ENCODE data around the gene LRRC52. TPM values are rescaled to one million over a fixed set of nuclear protein-coding genes. Genes with fewer than 3 reads are reported as not detected.

LRRC52 gene
- total RNA-seq (2014; rRNA removed; shearing (Covaris generic)), result not detected in 2 replicates

GRCh38 chr1:165543532-165544438, at the start of gene LRRC52:
LRRC52 (plus strand) TSS chr1:165544000; CDS start chr1:165544297, 297 bp downstream.
- DNase-seq (ENCODE audit: low spot score), result peak; percentile 17

- no peak for DNase-seq (ENCODE audit: low spot score)
These were observed 48.6 kb upstream of the LRRC52 start for GRCh38 chr1:165494949-165495857.

GRCh38 chr1:165495858-165496205, 48.0 kb upstream of the LRRC52 start:
- no peak for DNase-seq (ENCODE audit: low spot score)

- DNase-seq (ENCODE audit: low spot score), result no peak
These were observed 47.3 kb upstream of the LRRC52 start for GRCh38 chr1:165496501-165496900.

- no peak for DNase-seq (ENCODE audit: low spot score)
These were observed 46.5 kb upstream of the LRRC52 start for GRCh38 chr1:165497069-165498013.

GRCh38 chr1:165501330-165501969, 42.4 kb upstream of the LRRC52 start:
- no peak for DNase-seq (ENCODE audit: low spot score)

- DNase-seq (ENCODE audit: low spot score), result no peak
These were observed 41.8 kb upstream of the LRRC52 start for GRCh38 chr1:165501970-165502348.

- DNase-seq (ENCODE audit: low spot score), result no peak
These were observed 36.2 kb upstream of the LRRC52 start for GRCh38 chr1:165507570-165507969.

- no peak for DNase-seq (ENCODE audit: low spot score)
These were observed 35.5 kb upstream of the LRRC52 start for GRCh38 chr1:165508291-165508690.

- no peak for DNase-seq (ENCODE audit: low spot score)
These were observed 31.0 kb upstream of the LRRC52 start for GRCh38 chr1:165512816-165513215.

GRCh38 chr1:165516469-165516868, 27.3 kb upstream of the LRRC52 start:
- no peak for DNase-seq (ENCODE audit: low spot score)

- DNase-seq (ENCODE audit: low spot score), result no peak
These were observed 23.2 kb upstream of the LRRC52 start for GRCh38 chr1:165520646-165521045.

- DNase-seq (ENCODE audit: low spot score), result no peak
These were observed 19.0 kb upstream of the LRRC52 start for GRCh38 chr1:165524639-165525285.

- DNase-seq (ENCODE audit: low spot score), result no peak
These were observed 18.1 kb upstream of the LRRC52 start for GRCh38 chr1:165525708-165526107.

GRCh38 chr1:165527251-165528007, 16.4 kb upstream of the LRRC52 start:
- no peak for DNase-seq (ENCODE audit: low spot score)

- DNase-seq (ENCODE audit: low spot score), result no peak
These were observed 12.8 kb upstream of the LRRC52 start for GRCh38 chr1:165531021-165531420.

- DNase-seq (ENCODE audit: low spot score), result no peak
These were observed 11.7 kb upstream of the LRRC52 start for GRCh38 chr1:165532053-165532452.

- no peak for DNase-seq (ENCODE audit: low spot score)
These were observed 10.5 kb upstream of the LRRC52 start for GRCh38 chr1:165533254-165533653.

GRCh38 chr1:165536016-165536415, 7.8 kb upstream of the LRRC52 start:
- no peak for DNase-seq (ENCODE audit: low spot score)
